Neural progenitor cell (in vitro differentiated cells): Measurements from ENCODE around the gene SDHA.
"Not testable (repeated sequence)": the region's sequence is repeated elsewhere in the genome, so short reads cannot be mapped to it uniquely, and the experiment has no call there.

ENCODE experiments used
- CTCF ChIP-seq: fragments of 200-600 bp; sonication (generic); IDR thresholded peaks from 2 replicates; pipeline ENCODE4 v1.5.1; 2017; ENCODE audit warnings: antibody characterized with exemption, mild to moderate bottlenecking
- EZH2 ChIP-seq: fragments of 200-600 bp; sonication (generic); IDR thresholded peaks from 2 replicates; pipeline ENCODE4 v1.6.1; 2017; ENCODE audit warnings: antibody characterized with exemption, mild to moderate bottlenecking, moderate library complexity

GRCh38 chr5:302416-302815, 84.3 kb downstream of the SDHA start:
- not testable (repeated sequence) for TF ChIP-seq CTCF, EZH2
